ACHN (cell line): ENCODE results near the gene POU1F1.
"Not testable (repeated sequence)": the region's sequence is repeated elsewhere in the genome, so short reads cannot be mapped to it uniquely, and the experiment has no call there.

Experiments used
- DNase-seq: peaks from one replicate; pipeline ENCODE4 v3.0.0-alpha.2; 2015
- in situ Hi-C: cut with HindIII; loops from 2 replicates; pipeline ENCODE4 v1.10.0; 2017; ENCODE audit warnings: low sequenced_read_pairs, low pct_ligation_motif_present, low pct_unique_long_range_greater_than_20kb

The POU1F1 gene

GRCh38 chr3:87276484-87276883, at the start of gene POU1F1:
Gene POU1F1, minus strand, starts transcription at chr3:87276584. Its CDS starts 122 bp downstream, at chr3:87276462.
- in situ Hi-C loops = no loop called here

GRCh38 chr3:87324609-87325008, 48.2 kb upstream of the POU1F1 start:
- DNase-seq = no peak
- in situ Hi-C loops = no loop called here

More at GRCh38 chr3:87276484-87276883, at the start of gene POU1F1:
- no peak for DNase-seq

GRCh38 chr3:87320756-87321626, 44.6 kb upstream of the POU1F1 start:
- DNase-seq = no peak
- in situ Hi-C loops = no loop called here

- in situ Hi-C loops = no loop called here
- no peak for DNase-seq
Measured at GRCh38 chr3:87318617-87319021, 42.2 kb upstream of the POU1F1 start.

GRCh38 chr3:87317779-87318178, 41.4 kb upstream of the POU1F1 start:
- DNase-seq = no peak
- in situ Hi-C loops = no loop called here

GRCh38 chr3:87313641-87314040, 37.3 kb upstream of the POU1F1 start:
- no peak for DNase-seq
- in situ Hi-C loops = no loop called here

- in situ Hi-C loops = no loop called here
- no peak for DNase-seq
Measured at GRCh38 chr3:87311309-87311708, 34.9 kb upstream of the POU1F1 start.

- in situ Hi-C loops = no loop called here
- peak; percentile 2 for DNase-seq
Measured at GRCh38 chr3:87309601-87310000, 33.2 kb upstream of the POU1F1 start.

GRCh38 chr3:87307805-87308204, 31.4 kb upstream of the POU1F1 start:
- no peak for DNase-seq
- in situ Hi-C loops = no loop called here

GRCh38 chr3:87305517-87305916, 29.1 kb upstream of the POU1F1 start:
- in situ Hi-C loops = no loop called here
- DNase-seq = no peak

GRCh38 chr3:87305031-87305430, 28.6 kb upstream of the POU1F1 start:
- in situ Hi-C loops = not testable (repeated sequence)

GRCh38 chr3:87298111-87298718, 21.8 kb upstream of the POU1F1 start:
- in situ Hi-C loops = no loop called here
- DNase-seq = peak; percentile 47

More at GRCh38 chr3:87305031-87305430, 28.6 kb upstream of the POU1F1 start:
- DNase-seq = not testable (repeated sequence)

GRCh38 chr3:87288446-87288845, 12.1 kb upstream of the POU1F1 start:
- DNase-seq = no peak

GRCh38 chr3:87287011-87287410, 10.6 kb upstream of the POU1F1 start:
- DNase-seq = no peak
- in situ Hi-C loops = no loop called here

More at GRCh38 chr3:87288446-87288845, 12.1 kb upstream of the POU1F1 start:
- in situ Hi-C loops = no loop called here

- in situ Hi-C loops = no loop called here
Measured at GRCh38 chr3:87272718-87273341, 3.6 kb downstream of the POU1F1 start.

GRCh38 chr3:87270908-87271700, 5.3 kb downstream of the POU1F1 start:
- DNase-seq = no peak
- in situ Hi-C loops = no loop called here

More at GRCh38 chr3:87272718-87273341, 3.6 kb downstream of the POU1F1 start:
- no peak for DNase-seq

- in situ Hi-C loops = no loop called here
- DNase-seq = no peak
Measured at GRCh38 chr3:87269723-87270122, 6.7 kb downstream of the POU1F1 start.

GRCh38 chr3:87268646-87269211, 7.7 kb downstream of the POU1F1 start:
- in situ Hi-C loops = no loop called here
- no peak for DNase-seq
